Globus pallidus (tissue), 1 donor: Measurements from ENCODE around the gene NPAS3.

Experiments
- DNase-seq: peaks from one replicate; pipeline ENCODE4 v3.0.0-alpha.2; 2015; ENCODE audit warnings: low spot score

Gene NPAS3

DNA sequence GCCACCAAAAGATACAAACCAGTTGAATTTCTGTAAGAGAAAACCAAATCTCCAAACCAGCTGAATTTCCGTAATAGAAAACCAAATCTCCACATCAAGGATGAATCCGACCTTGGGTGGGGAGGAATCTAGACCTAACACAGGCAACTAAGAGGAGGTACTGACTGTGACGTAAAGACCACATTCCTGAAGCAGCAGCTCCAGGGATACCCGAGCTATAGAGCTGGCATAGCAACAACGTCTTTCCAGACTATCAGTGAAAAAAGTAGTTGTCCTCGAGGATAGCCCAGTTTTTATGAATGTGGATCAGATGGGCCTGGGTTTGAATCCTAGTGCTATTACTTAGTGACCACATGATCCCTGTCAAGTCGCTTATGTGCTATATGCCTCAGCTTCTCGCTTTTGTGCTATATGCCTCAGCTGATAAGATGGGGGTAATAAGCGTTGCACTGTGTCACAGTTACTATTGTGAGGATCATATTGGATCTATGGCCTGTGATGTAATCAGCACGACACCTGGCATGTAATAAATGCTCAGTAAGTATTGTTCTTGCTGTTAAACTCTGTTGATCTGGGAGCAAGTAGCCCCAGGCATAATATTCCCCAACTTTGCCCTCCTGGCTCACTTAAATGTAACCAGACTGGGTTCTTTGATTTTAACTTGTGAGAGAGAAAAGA, 898.4 kb downstream of the NPAS3 start:
- no peak for DNase-seq

- DNase-seq: no peak
These were observed 899.4 kb downstream of the NPAS3 start for GRCh38 chr14:33837943-33838683.

DNA sequence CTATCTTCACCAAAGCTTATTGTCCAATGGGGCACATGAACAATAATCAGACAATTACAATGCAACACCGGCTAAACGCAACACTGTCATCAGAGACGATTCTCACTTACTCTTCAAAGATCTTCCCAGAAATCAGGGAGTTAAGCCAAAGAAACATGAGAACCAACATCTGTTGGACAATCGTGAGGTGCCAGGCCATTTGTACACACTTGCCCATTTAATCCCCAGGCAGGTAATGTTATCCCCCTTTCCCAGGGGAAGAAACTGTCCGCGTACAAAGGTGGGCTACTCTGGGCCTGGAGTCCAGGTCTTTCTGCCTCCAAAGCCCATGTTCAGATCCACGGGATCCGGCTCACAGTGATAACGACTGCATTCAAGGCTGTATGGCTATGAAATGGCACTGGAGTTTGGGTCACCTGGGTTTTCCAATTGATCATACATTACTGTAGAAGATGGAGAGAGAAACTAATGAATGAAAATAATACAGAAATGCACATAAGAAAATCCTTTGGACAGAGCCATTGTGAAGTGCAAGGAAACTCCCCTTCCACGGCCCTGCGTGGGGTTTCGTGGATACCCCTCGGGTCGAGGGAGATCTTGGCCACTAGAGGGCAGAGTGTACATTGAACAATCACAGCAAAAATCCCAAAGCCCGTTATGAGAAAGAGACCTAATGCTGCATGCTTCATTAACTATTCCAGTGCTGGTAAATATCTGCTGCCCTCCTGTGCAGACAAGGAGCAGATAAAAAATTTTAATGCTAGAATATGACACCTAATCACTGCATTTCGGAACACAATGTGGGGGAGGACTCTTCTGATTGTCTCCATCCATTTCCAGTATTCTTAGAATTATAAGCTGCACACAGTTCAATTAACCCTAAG, 900.8 kb downstream of the NPAS3 start:
- peak; percentile 82 for DNase-seq

- no peak for DNase-seq
These were observed 902.1 kb downstream of the NPAS3 start for GRCh38 chr14:33840797-33841196.

GRCh38 chr14:33842299-33842698, 903.6 kb downstream of the NPAS3 start:
- no peak for DNase-seq

GRCh38 chr14:33844118-33844517, 905.4 kb downstream of the NPAS3 start:
- DNase-seq: no peak

DNA sequence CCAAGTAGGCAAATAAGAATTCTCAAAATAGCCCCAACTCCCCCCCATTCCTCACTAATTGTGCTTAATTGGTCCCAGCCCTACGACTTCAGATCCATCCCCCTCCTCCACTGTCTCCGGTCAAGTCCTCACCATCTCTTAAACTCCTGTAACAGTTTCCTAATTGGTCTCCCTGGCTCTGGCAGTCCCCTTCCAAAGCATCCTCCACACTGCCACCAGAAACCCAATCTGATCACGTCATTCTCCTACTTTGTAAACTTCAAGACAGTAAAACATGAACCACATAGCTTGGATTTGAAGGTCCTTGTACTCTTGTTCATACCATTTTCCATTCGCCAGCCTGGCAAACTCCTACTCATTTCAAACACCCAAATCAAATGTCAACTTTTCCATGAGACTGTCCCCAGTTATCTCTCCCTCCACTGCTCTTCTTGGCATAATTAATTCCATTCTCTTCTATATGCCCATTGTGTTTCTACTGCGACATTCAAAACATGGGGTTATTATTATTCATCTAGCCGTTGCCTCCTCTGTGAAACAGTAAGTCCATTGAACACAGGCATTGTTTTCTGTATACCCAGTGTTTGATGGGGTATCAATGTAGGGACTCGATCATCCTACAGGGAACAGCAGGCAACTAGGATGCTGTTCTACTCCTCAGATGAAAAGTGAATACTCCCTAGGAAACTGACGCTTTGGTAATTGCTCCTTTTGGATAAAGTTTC, 907.6 kb downstream of the NPAS3 start:
- peak; percentile 97 for DNase-seq

GRCh38 chr14:33847066-33847465, 908.4 kb downstream of the NPAS3 start:
- no peak for DNase-seq

DNA sequence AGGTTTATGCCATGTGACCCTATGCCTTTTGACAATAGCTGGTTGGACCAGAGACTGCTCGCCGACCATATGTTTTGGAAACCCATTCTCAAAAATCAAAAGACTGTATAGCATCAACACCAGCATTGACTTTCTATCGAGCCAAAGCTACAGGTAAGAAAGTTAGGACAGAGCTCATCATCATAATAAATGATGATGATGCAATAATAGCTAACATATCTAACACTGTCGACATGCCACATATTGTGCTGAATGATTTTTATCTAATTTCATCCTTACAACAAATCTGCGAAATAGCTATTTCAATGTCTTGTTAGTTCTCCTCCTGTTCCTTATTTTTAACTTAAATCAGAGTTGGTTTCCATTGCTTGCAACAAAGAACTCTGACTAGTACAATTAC, 909.3 kb downstream of the NPAS3 start:
- no peak for DNase-seq

DNA sequence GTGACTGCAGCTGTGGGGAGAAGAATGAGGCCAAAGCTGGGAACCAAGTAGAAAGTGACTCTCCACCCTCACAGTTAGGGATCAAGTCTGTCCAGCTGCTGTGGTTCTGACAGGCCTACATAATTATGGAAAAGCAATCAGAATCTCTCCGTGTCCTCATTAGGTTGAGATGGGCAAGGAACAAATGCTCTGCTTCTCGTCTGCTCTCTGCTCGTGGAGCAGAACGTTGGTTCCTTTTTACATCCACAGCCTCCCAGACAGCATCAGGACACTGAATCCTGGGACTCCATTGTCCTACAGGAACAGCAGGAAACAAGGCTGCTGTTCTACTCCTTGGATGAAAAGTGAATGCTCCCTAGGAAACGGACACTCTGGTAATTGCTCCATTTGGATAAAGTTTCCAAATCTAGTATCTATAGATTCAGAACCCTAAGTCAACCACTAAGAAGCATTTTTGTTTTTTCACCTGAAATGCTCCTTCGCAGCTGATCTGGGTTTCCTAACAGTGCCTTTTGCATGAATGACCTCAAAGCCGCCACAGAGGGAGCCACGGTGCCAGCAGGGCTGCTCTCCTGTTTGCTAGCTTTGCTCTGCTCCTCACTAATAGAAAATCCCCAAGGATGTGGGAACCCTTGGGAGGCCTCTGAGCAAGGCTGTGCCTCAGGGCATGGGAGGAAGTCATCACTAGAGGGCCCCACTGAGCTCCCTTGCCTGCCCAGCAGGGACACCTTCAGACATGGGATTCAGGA, 910.2 kb downstream of the NPAS3 start:
- DNase-seq: peak; percentile 86

- no peak for DNase-seq
These were observed 910.7 kb downstream of the NPAS3 start for GRCh38 chr14:33849455-33849801.

GRCh38 chr14:33850826-33851225, 912.1 kb downstream of the NPAS3 start:
- DNase-seq: no peak

- DNase-seq: no peak
These were observed 912.7 kb downstream of the NPAS3 start for GRCh38 chr14:33851366-33851765.

GRCh38 chr14:33851931-33852330, 913.3 kb downstream of the NPAS3 start:
- DNase-seq: no peak
